NB4 (cell line): ENCODE results near the gene RAB39B.

Source experiments
- DNase-seq: peaks from one replicate; pipeline ENCODE4 v3.0.0; 2010; ENCODE audit warnings: low read depth
- H3K4me3 ChIP-seq: one replicate; pipeline ENCODE4 v1.5.1; 2011; ENCODE audit warnings: mild to moderate bottlenecking, low read depth, low read length, moderate library complexity
- MYC ChIP-seq: IDR thresholded peaks from 2 replicates; pipeline ENCODE4 v1.6.1; 2011; ENCODE audit warnings: low read depth, low read length
- POLR2A ChIP-seq: IDR thresholded peaks from 2 replicates; pipeline ENCODE4 v1.6.1; 2011; ENCODE audit warnings: mild to moderate bottlenecking; ENCODE audit not compliant: insufficient read length; ENCODE audit errors: extremely low read depth
- TF ChIP-seq, protein P1 (sequence below): IDR thresholded peaks from 2 replicates; pipeline ENCODE4 v1.6.1; 2011; ENCODE audit warnings: low read depth, low read length
- TF ChIP-seq, protein P2 (sequence below): IDR thresholded peaks from one replicate; pipeline ENCODE4 v1.5.1; 2012; ENCODE audit warnings: low read depth, low read length

RAB39B gene

DNA sequence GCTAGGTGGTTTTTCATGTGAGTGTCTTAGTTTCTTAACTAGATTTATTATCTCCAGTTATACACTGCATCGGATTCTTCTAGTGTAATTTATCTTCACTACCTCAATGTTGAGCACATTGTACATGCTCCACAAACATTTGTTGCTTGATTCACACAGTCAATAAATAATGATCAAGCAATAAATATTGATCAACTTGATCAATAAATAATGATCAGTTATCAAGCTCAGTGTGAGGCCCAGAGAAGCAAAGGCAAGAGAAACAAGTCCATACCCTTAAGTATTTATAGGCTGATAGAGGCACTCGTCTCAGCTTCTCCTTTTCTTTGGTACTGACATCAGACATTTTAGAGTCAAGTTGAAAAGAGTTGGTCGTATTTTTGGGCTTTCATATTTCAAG, 53.1 kb downstream of the RAB39B start:
- TF ChIP-seq, protein P1, sequence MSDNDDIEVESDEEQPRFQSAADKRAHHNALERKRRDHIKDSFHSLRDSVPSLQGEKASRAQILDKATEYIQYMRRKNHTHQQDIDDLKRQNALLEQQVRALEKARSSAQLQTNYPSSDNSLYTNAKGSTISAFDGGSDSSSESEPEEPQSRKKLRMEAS, result no peak
- TF ChIP-seq, protein P2, sequence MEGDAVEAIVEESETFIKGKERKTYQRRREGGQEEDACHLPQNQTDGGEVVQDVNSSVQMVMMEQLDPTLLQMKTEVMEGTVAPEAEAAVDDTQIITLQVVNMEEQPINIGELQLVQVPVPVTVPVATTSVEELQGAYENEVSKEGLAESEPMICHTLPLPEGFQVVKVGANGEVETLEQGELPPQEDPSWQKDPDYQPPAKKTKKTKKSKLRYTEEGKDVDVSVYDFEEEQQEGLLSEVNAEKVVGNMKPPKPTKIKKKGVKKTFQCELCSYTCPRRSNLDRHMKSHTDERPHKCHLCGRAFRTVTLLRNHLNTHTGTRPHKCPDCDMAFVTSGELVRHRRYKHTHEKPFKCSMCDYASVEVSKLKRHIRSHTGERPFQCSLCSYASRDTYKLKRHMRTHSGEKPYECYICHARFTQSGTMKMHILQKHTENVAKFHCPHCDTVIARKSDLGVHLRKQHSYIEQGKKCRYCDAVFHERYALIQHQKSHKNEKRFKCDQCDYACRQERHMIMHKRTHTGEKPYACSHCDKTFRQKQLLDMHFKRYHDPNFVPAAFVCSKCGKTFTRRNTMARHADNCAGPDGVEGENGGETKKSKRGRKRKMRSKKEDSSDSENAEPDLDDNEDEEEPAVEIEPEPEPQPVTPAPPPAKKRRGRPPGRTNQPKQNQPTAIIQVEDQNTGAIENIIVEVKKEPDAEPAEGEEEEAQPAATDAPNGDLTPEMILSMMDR, result no peak
- no peak for TF ChIP-seq POLR2A
- no peak for TF ChIP-seq MYC
- no peak overlapping the region for H3K4me3 ChIP-seq
- no peak for DNase-seq
